CD4-positive, alpha-beta T cell treated with Interleukin-12 subunit alpha and Interleukin-12 subunit beta, for 1 hour (primary cell): ENCODE results near the gene RPLP2.

Source experiments
- DNase-seq: peaks from one replicate; pipeline ENCODE4 v3.0.0-alpha.2; 2020

RPLP2 gene

DNA sequence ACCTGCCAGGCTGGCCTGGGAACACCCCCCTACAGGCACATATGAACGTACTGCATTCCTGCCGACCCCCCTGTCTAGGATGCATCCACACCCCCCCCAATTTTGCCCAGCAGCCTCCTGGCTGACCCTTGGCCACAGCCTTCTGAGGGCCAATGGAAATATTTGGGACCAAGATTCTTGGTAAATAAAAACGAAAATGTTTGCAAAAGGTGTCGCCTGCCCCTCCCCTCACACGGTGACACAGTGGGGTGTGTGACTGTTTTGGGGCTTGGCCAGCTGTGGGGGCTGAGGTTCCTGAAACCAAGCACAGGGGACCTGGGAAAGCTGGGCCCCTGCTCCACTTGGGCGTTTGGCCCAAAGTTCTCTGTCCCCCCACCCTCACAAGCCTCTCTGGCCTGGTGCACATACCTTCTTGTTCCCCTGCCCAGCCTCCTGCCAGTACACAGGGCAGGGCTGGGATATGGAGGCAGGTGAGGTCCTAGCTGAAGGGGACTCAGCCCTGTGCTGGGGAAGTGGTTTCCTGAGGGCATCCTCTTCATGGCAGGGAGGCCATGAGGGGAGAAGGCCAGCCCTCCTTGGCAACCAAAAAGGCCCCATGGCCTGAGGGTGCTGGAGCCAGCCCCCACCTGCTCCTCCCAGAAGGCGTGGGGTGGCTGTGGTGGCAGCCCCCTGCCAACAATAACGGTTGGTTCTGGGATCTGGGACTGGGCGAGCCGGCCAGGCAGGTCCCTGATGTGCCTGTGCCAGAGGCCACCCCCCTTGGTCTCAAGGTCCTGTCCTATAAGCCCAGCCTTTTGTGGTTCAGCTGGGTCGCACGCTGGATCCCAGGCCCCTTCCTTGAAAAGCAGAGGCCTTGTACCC is 15.8 kb downstream of the RPLP2 start:
- no peak for DNase-seq

DNA sequence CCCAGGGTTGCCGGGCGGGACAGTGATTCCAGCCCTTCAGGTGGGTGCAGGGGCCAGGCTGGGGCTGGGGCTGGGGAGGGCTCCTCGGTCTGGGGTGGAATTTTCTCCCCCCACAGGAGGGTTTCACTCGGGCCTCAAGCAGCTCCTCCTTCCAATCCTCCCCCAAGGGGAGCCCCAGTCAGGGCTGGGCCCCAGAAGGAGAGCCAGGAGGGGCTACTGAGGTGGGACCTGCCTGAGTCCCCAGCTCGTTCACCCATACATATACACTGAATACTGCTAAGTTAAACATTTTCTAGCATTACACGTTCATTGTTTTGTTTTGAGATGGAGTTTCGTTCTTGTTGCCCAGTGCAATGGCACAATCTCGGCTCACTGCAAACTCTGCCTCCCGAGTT is 16.5 kb downstream of the RPLP2 start:
- DNase-seq: no peak

DNA sequence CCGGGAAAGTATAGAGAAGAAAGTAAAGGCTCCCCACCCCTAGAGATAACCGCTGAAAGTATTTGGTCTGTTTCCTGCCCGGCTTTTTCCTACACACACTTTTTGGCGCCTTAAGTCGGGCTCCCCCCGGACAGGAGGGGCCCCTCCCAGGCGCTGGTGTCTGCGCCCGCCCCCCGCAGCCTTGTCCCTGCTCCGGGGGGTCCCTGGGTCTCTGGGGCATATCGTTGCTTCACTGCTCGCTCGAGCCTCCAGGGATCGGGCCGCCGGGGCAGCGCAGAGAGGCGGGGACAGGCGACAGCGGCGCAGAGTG is 17.0 kb downstream of the RPLP2 start:
- DNase-seq: no peak

DNA sequence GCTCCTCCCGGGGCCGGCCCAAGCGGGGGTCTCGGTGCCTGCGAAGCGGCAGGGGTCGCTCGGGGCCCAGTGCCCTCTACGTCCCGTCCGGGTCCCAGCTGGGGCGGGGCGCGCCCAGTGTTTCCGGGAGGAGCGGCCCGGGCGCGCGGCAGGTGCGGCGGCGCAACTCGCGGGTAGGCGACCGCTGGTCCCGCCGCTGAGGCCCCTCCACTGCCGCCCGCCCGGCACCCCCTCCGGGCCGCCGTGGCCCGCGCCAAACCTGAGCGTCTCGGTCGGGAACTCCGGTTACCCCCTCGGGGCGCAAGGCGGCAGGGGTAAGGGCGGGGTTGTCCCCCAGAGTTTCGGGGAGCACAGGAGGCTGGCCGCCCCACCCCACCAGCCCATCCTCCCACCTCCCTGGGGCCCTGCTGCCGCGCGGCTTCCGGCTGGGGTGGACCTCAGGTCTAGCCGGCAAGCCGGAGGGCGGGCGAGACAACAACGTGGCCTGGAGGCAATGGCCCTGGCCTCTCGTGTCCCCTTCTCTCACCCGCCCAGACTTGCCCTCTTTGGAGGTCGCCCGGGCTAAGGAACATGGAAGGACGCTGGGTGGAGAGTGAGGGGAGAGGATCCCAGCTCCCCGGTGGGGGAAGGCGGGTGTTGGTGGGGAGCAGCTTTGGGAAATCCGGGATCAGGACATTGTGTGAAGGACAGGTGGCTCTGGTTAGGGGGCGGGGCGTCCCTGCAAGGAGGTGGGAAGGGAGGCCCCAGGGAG is 17.6 kb downstream of the RPLP2 start:
- no peak for DNase-seq

DNA sequence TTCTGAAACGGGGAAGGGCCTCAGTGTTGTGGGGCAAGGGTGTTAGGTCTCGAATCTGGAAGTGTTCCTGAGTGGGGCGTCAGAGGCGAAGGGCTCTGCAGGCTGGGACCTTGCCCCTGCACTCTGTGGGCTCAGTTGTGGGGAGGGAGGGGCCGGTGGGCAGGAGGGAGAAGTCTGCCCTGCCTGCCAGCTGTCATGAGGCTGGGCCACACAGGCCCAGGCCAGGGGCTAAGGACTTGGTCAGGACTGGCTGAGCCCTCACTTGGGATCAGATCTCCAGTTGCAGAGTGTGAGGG is 18.1 kb downstream of the RPLP2 start, which contains the start of gene CRACR2B:
Gene CRACR2B (plus strand): TSS at position 23 of the 296 bp plus-strand sequence. CDS start 689 bp downstream, outside the sequence.
- no peak for DNase-seq

DNA sequence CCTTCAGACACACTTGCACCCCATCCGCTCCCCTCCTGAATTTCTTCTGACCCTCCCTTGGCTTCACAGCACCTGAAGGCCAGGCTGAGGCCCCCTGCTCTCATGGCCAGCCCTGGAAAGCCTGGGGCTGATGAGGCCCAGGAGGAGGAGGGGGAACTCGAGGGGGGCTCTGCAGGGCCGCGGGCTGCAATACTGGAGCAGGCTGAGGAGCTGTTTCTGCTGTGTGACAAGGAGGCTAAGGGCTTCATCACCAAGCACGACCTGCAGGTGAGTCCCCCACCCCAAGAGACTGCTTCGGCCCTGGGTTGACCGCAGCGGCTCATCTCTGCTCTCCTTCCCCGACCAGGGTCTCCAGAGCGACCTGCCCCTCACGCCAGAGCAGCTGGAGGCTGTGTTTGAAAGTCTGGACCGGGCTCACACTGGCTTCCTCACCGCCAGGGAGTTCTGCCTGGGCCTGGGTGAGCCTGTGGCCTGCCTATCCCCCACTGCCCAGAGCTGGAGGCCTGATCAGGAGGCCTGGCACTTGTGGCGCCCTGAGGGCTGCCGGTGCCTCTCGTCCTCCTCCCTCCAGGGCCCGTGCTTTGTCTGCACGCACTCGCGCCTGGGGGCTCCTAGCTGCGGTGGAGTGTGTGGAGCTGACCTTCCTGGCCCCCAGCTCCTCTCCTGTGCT is 18.9 kb downstream of the RPLP2 start:
- no peak for DNase-seq

DNA sequence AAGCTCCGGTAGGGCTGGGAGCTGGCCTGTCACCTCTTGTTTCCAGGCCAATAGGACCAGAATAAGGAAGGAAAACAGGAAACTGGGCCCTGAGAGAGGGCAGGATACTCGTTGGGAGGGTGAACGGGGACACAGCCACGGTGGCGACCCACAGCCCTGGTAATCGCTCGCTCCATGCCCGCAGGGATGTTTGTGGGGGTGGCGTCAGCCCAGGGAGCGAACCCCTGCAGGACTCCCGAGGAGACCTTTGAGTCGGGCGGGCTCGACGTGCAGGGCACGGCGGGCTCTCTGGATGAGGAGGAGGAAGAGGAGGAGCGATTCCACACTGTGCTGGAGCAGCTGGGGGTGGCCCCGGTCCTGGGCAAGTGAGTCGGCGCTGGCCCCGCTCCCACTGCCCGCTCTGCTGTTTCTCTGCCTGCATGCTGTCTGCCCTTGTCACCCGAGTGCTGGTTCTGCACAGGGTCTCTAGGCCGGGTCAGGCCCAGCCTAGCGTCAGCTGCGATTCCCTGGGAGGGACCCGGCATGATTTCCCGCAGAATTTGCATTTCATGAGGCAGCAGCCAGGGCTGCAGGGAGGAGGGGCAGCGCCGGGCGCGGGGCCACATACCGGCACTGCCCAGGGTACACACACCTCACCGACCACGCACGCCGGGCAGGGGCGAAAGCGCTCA is 19.5 kb downstream of the RPLP2 start:
- no peak for DNase-seq

DNA sequence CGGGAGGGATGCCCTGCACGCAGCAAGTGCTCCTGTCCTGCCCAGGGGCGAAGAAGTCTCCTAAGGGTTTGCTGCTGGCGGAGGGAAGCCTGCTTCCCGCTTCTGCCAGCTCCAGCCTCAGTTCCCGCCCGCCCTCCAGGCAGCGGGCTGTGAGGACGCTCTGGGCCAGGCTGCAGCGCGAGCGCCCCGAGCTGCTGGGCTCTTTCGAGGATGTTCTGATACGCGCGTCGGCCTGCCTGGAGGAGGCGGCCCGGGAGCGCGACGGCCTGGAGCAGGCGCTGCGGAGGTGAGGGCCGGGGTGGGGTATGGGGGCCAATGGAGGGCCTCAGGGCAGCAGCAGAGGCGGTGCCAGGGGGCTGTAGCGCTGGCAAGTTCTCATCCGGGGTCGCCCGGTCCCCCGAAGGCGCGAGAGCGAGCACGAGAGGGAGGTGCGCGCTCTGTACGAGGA is 20.1 kb downstream of the RPLP2 start:
- DNase-seq: no peak

DNA sequence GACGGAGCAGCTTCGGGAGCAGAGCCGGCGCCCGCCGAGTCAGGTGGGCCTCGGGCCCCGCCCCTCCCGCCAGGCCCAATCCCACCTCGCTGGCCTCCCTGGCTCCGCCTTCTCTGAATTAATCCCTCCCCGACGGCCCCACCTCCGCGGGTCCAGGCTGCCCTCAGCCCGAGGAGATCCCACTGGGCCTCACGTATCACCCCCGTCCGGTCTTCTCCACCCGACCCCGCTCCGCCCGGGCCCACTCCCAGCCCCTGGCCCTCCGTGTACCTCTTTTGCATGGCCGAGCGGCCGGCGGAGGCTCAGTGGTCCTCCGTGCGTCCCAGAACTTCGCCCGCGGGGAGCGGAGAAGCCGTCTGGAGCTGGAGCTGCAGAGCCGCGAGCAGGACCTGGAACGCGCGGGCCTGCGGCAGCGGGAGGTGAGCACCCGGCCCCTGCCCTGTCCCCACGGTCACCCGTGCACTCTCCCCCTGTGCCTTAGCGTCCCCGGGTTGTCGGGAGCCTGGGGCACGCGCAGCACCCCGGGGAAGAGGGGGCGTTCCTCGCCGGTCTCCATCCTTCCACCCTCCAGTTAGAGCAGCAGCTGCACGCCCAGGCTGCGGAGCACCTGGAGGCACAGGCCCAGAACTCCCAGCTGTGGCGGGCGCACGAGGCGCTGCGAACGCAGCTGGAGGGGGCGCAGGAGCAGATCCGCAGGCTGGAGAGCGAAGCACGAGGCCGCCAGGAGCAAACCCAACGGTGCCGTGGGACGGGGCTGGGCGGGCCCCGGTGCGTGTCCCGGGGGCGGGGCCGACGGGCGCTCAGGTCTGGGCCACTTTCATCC is 20.7 kb downstream of the RPLP2 start:
- peak; percentile 71 for DNase-seq

DNA sequence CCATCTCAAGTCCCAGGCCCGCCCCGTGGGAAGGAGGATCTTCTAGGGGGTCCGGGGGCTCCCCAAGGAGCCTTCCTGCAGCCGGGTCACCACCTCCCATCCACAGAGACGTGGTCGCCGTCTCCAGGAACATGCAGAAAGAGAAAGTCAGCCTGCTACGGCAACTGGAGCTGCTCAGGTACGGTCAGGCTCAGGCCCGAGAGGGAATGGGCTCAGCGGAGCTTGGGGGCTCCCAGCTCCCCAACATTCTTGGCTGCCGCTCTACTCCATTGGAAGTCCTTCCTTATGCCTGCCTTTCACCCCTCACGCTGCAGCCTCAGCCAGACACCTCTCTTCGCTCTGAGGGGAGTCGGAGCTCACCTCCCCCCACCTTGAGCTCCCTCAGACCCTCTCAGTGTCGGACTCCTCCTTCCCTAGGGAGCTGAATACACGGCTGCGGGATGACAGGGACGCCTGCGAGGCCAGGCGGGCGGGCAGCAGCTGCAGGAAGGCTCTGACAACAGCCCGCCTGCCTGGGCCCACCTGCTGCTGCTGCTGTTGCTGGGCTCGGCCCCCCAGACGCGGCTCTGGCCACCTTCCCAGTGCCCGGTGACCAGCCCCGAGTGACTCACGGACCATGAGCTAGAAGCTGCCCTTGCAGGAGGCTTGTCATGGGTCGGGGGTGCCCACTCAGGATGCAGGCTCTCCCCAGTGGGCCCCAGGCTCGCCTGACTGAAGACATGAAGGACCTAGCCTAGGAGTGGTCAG is 21.5 kb downstream of the RPLP2 start:
- no peak for DNase-seq

DNA sequence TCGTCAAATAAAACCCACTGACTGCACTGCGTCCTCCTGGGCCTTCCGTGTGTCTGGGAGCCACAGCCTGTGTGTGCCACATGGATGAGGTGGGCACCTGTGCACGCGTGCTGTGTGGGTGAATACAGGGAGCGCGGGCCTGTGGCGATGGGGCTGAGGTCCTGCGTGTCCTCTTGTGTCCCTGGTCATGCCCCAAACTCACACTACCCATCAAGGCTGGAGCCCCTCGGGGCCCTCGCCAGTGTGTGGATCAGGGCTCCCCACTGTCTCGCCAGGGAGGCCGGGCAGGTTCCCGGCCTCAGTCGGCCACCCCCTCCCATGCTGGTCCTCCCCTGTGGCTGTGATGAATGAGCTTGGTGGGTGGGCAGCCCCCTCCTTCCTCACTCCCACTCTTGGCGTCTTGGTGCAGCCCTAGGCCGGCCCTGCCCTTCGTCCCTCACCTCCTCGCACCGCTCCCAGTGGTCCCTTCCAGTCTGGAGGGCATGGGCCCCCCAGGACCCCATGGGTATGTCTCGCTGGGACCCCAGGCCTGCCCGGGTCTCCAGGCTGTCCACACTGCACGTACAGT is 22.3 kb downstream of the RPLP2 start:
- DNase-seq: no peak

DNA sequence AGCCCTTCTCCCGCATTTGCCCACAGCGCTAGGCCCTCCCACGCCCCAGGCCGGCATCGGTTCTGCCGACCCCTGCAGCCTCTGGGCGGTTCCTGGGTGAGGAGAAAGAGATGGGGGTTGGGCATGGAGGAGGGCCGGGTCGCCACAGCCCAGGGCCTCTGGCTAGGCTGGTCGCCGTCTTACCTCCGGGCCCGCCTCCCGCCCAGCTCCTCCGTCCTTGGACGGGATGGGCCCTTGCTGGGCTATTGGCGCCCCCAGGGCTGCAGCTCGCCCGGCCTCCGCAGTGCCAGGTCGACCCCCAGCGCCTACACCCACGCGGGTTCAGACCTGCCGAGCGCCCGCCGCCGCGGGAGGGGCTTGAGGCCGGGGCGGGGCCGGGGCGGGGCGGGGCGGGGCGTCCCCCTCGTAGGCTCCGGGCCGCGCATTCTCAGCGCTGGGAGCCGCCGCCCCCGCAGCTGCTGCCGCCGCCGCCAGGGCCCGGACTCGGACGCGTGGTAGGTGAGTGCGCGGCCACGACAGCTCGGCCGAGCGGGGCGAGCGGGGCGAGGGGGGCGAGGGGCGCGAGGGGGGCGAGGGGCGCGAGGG is 22.9 kb downstream of the RPLP2 start, which contains the start of gene CD151:
Gene CD151 (plus strand): TSS at position 424 of the 585 bp plus-strand sequence. CDS start 3,118 bp downstream, outside the sequence.
- DNase-seq: peak; percentile 55

DNA sequence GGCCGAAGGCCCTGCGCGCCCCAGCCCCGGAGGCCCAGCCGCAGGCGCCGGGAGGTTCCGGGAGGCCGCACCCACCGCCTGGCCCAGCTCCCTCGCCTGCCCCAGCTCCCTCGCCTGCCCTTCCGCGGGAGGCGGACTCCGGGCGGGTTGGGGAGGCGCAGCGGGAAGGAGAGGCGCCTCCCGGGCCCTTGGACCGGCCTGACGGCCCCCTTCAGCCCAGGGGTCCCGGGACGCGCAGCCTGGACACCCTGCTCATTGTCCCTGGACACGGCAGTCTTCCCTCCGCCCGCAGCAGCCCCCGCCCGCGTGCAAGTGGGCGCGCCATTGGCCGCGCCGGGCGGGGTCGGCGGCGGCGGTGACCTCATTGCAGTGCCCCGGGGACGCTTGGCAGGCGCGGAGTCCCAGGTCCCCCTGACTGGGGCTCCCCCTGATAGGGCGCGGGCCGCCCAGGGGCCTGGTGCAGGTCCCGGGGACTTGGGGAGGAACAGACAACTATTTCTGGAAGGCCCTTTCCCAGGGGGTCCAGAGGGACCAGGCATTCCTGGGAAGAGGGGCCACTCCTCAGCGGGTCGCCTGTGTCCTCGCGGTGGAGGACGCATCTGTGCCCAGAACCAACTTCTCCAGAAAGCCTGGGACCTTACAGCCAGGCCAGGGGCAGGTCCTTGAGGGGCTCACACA is 23.5 kb downstream of the RPLP2 start:
- peak; percentile 44 for DNase-seq

DNA sequence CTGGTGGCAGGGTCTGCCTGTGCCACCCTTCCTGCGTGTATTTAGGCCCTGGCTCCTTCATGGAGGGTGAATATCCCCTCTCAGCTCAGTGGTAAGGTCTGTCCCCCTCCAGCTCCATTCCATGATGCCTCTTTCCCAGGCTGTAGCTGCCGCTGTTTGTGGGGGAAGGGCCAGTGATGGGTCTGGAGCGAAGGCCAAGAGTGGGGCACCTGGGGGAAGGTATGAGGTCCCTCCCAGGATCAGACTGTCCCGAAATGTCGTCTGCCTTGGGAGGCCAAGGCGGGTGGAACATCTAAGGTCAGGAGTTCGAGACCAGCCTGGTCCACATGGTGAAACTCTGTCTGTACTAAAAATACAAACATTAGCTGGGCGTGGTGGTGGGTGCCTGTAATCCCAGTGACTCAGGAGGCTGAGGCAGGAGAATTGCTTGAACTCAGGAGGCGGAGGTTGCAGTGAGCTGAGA is 24.1 kb downstream of the RPLP2 start:
- DNase-seq: no peak

DNA sequence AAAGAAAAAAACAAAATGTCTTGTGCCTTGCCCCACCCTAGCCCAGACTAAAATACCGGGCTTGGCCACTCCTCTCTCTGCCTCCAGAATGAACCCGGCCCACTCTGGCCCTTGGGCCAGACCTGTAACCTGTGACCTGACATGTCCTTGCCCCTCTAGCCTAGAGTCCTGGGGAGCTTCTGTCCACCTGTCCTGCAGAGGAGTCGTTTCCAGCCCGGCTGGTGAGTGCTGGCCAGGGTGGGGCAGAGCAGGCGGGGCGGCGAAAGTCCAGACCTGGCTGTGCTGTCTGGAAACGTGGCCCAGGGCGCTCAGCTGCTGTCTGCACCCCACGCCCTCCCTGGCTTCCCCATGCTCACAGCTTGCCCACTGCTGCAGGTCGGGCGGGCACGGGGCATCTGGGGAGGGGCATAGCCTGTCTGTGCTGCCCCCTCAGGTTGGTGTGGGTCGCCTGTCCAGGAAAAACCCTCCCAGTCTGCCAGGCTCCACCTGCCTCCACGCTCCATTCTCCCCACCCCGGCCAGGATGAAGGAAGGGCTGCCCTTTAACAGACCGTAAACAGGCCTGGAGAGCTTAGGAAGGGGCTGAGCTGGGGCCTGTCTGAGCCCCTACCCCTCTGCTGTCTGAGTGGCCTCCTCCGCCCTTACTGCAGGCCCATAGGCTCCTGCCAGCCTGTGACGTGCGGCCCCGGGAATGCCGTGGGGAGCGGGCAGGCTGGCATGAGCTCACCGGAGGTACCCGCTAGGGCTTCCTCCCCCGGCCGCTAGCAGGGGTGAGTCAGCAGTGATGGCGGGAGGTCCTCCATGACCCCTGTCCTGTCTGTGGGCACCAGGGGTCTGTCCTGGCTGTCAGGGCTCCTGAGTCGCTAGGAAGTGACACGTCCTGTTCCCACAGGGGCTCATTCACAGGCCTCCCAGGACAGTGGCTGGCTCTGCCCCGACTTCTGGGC is 24.9 kb downstream of the RPLP2 start:
- no peak for DNase-seq

DNA sequence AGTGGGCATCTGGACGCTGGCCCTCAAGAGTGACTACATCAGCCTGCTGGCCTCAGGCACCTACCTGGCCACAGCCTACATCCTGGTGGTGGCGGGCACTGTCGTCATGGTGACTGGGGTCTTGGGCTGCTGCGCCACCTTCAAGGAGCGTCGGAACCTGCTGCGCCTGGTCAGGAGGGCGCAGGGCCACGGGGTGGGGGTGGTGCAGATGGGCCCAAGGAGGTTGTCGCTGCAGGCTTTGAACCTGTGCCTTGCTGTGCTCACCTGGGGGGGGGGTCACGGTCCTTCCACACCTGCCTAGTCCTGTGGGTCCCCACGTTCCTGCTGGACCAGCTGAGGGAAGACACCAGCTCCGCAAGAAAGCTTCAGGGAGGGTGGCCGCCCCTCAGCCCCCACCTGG is 26.5 kb downstream of the RPLP2 start:
- no peak for DNase-seq

DNA sequence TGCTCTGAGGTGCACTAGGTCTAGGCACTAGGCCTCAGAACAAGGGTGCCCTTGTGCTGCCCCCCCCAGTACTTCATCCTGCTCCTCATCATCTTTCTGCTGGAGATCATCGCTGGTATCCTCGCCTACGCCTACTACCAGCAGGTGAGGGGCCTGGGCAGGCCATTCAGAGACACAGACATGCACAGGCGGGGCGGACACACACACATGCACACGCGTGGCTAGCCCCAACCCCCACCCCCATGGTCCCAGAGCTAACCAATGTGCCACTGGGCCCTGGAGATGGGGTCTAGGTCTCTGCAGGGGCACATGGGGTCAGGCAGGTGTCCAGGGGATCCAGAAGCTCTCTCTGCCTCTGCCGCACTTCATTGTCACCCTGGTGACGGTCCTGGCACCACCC is 26.9 kb downstream of the RPLP2 start:
- no peak for DNase-seq

DNA sequence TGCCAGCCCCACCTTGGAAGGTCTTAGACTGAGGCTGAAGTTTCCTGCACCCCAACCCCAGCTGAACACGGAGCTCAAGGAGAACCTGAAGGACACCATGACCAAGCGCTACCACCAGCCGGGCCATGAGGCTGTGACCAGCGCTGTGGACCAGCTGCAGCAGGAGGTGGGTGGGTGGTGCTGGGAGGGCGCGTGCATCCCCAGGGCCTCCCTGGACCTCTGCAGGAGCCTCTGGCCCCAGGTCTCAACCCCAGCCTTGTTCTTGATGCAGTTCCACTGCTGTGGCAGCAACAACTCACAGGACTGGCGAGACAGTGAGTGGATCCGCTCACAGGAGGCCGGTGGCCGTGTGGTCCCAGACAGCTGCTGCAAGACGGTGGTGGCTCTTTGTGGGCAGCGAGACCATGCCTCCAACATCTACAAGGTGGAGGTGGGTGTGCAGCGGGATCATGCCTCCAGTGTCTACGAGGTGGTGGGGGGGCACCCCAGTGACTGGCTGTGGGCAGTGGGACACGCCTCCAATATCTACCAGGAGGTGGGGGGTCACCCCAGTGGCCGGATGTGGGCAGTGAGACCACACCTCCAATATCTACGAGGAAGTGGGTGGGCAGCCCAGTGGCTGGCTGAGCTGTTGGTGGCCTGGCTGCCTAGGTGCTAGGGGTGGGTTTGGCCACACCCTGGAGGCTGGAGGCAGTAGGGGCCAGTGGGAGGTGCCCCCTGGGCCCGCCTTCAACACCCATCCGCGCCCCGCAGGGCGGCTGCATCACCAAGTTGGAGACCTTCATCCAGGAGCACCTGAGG is 27.6 kb downstream of the RPLP2 start:
- DNase-seq: no peak
